GM12891 (cell line): ENCODE results near the gene ARID1B.

ENCODE experiments used
- PAX5 ChIP-seq: IDR thresholded peaks from 2 replicates; pipeline ENCODE4 v1.6.1; 2011; ENCODE audit warnings: low read length, moderate library complexity, mild to moderate bottlenecking; ENCODE audit not compliant: insufficient read depth, severe bottlenecking
- POLR2A ChIP-seq: IDR thresholded peaks from 2 replicates; pipeline ENCODE4 v1.6.1; 2011; ENCODE audit warnings: low read depth, low read length, control low read depth
- POLR2AphosphoS5 ChIP-seq: IDR thresholded peaks from 2 replicates; pipeline ENCODE4 v1.6.1; 2011; ENCODE audit warnings: low read depth, low read length, control low read depth
- TAF1 ChIP-seq: IDR thresholded peaks from 2 replicates; pipeline ENCODE4 v1.6.1; 2011; ENCODE audit warnings: low read depth, low read length, control low read depth

DNA sequence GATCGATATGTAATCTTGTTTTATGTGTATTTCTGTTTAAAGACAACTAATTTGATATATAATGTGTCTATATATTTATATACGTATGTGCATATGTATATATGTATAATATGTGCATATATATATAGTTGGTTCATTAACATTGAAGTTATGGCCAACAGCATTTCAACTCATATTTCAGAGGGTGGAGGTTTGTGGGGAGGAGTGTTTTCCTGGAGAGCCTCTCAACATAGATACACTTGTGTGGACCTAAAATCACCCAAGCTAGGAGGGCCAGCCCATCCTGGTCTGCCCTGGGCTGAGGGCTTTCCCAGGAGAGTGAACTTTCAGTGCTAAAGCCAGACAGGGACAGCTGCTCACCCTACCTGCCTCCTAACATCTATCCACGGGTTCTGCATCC lies 477.4 kb downstream of the ARID1B start:
- TF ChIP-seq TAF1 (no peak), POLR2AphosphoS5 (no peak), POLR2A (no peak), PAX5 (no peak)
